Hematopoietic multipotent progenitor cell treated with erythropoietin and hydrocortisone succinate and interleukin-3 and kit ligand, for 4 days (in vitro differentiated cells): ENCODE results near the gene PTGER2.

Experiments
- DNase-seq: peaks from one replicate; pipeline ENCODE4 v3.0.0-alpha.2; 2015

Gene PTGER2

DNA sequence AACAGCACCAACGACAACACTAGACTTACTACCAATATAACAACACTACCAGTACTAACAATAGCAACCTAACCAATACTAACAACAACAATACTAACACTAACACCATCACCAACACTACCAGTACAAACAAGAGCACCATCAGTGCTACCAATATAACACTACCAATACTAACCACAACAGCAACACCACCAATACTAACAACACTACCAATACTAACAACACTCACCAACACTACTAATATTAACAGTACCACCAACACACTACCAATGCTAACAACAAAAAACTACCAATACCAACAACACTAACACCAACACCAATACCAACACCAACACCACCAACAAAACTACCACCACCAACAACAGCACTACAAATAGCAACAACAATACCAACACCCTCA, 25.1 kb downstream of the PTGER2 start:
- DNase-seq: no peak

DNA sequence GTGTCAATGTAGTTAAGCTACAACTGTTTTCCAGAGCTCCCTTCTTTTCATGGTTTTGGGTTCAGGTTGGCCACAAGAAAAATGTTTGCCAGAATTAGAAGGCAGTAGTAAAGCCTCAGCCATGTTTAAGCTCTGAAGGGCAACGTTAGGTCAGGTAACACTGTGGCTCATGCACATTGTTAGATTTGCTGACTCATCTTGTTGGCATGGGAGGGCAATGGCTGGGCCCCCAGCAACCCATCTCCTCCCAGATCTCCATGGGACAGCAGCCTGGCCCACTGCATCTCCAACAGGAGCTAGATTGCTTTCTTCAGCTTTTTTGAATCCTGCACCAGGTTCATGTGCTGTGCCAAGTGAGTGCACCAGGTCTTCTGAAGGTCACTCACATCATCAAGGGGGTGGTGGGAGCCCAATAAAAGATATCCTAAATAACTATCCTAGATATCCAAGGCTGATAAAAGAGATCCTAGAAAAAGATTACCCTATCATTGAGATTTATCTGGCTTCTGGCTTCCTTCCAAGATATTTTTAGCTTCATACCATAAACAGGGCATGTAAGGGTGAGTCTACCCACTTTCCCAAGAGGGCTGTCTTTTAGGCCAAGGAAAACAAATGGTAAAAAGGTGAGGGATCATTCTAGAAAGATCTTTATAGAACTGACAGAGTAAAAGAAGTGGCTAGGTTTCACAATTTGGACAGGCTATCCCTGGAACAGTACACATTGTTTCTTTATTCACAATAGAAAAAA, 28.9 kb downstream of the PTGER2 start:
- DNase-seq: no peak

DNA sequence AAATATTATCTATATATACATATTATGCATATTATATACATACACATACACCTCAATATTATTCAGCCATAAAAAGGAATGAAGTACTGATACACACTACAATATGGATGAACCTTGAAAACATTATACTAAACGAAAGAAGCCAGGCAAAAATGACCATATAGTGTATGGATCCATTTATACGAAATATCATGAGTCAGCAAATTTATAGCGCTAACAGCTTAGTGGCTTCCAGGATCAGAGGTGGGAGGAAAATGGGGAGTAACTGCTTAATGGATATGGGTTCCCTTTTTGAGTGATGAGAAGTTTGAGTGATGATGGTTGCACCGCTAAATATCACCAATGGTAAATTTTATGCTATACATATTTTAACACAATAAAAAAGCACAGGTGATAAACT, 32.7 kb downstream of the PTGER2 start:
- DNase-seq: no peak

DNA sequence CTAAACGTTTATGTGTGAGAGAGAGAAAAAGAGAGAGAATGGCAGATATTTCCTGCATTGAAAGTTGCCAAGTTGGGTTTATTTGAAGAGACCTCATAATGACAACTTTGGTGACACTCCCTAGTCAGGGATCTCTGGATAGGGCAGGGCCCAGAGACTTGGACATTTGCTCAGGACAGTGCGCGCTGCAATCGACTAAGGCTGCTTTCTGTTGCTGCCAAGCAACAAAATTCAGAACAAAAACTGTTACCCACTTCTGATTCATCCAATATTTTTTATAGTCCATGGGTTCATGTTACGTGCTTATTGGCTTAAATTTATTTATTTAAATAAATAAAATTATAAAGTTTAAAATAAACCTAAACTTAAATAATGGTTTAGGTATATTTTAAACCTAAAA, 34.2 kb downstream of the PTGER2 start:
- no peak for DNase-seq

DNA sequence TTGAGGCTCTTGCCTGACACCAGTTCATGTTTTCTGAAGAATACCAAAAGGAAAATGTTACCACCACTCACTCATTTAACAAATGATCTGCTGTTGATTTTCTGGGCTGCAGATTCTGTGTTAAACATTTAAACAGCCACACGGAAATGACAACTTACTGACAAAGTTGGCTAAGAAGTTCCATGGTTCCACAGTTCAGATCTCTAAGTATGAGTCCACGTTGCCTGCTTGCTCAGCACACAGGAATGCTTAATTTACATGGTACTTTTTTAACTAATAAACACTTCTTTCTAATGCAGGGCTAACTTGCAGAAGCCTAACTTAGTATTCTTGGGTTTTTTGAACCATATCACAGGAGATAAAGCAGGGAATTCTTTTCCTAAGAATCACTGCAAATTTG, 34.7 kb downstream of the PTGER2 start:
- no peak for DNase-seq

DNA sequence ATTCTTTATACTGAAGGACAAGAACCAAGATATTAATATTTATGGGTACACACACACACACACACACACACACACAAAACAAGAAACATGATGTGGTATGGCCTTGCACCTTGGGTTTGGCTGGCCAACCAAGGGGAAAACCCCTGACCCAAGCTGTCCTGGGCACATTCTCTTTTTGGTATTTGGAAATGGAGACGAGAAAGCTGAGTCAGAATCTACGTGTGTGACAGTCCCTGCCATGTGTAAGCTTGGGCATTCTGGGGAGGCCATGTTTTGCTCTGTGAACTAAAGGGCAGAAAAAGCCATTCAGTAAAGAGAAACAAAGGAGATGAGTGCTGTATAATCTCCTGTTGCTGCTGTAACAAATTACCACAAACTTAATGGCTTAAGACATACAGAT, 35.6 kb downstream of the PTGER2 start:
- DNase-seq: no peak

DNA sequence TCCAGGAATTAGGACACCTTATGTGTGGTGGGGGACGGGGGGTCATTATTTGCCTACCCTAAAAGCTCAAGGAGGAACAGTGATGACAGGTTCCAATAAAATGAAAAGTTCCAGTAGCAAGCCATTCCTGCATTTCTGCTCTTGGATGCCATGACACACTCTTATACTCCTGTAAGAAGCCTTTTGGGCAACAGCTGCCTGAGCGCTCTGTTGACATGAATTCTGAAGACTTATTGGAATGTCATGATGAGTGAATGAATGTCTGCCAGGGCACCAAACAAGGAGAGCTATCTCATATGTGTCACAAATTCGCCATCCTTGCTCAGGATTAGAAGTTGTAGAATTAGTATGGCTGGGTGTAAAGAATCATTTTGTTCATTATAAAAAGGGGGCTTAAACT, 36.3 kb downstream of the PTGER2 start:
- no peak for DNase-seq

DNA sequence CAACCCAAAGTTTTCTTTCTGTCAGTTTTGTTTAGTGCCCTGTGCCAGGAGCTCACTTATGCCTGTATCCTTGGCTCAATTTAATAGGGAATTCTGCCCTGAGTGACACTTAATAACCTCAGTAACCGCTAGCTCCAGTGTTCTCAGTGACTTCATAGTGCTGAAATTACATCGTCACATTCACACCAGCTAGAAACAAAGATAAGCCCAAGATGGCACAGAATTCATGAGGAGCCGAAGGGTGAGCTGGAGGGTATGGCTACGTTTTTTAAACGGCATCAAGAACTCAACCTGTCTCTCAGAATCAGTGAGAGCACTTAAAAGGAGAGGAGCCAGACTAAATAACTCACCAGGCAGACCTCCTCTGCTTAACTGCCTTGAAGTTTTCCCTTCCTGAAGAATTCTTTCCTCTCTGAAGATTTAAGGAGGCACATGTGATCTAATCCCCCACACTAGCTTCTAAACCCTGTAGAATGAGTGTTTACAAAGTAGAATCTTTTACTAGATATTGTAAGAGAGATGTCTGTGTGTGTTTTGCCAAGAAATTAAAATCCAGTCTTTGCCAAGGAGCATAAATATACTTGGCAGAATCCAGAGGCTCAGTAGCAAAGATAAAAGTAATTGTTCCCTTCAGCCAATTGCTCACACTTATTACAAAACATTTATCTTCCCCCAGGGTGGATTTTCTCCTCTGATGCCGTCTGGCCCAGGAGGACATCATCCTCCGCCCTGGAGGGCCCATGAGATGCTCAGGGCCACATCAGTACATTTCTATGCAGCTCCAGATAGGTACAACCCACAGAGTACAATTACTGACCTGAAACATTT, 37.3 kb downstream of the PTGER2 start:
- no peak for DNase-seq

DNA sequence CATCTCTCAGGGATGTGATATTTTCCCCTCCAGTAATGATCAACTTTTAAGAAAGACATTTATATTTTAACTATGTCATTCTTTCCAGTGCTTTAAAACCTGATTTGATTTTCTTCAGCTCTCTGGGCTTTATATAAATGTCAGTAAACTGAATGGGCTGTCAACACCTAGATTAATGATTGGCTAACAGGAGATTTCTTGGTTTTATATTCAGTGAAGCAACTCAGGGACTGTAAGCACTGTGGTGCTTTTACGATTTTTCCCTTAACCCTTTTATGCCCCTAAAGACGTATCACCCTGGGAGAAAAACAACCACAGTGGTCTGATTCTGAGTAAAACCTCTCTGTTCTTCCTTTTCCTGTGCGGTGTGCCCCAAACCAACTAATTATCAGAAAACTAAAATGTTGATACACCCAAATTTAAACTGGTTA, 38.0 kb downstream of the PTGER2 start:
- DNase-seq: peak; percentile 77

DNA sequence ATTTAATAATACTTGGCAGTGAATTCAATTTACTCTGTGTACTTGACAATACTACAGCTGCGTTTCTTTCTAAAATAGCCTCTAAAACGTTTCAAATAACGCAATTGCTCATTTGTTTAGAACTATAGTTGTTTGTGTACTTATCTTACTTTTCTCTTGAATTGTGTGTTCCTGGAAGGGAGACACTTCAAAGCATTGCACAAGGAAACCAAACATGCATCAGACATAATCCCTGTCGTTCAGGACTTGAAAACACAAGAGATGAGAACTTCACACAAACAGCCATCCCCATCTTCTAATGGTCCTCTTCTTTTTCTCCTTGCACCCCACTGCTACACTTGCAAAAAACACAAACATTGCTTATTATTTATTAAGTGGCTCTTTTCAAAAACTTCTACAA, 38.5 kb downstream of the PTGER2 start:
- DNase-seq: peak; percentile 25

DNA sequence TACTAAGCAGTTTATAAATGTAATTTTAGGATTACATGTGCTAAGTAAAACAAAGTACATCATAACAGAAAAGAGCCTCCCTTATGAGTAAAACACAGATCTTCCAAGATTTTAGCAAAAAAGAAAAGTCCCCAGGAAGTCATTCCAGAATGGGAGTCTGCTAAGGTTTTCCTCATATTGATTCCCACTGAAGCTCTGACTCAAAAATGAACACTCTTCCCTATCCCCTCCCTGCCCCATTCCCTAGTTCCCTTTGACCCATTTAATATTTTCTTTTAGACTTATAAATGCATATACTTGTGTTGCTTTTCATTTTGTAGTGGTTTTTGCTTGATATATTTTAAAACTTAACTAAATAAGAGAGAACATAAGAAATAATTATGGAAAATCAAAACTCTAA, 40.1 kb downstream of the PTGER2 start:
- DNase-seq: no peak

DNA sequence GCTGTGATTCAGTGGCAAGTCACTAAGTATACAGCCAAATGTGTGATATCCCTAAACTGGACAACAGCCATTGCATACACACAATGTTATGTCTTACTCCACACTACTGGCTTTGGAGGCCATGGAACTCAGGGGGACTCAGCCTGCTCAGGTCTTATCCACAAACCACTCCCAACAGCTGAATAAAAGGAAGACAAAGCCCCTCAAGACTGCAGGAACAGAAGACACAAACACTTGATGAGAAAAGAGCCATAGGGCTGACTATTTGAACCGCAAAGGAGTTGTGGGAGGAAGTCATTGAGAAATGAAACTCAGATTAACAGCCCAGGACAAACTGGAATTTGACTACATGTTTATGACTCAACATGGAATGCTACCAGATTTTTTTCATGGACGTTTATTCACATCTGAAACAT, 40.9 kb downstream of the PTGER2 start:
- peak; percentile 40 for DNase-seq

DNA sequence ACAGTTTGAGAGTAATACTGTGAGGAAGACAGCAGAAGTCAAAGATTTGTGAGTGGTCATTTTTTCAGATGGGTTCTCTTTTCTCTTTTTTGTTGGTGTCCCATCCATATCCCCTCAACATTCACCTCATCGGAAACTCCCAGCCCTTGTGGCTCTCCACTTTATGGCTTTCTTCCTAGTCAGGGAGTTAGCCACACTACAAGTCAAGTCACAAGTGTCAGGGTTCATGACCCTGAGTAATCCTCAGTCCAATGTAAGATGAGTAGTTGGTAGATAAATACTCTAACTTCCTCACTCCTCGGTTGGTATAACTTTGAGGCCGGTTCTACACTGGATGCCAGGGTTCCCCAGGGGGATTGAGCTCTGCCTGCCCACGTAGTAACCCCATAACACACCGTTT, 41.4 kb downstream of the PTGER2 start:
- DNase-seq: no peak

DNA sequence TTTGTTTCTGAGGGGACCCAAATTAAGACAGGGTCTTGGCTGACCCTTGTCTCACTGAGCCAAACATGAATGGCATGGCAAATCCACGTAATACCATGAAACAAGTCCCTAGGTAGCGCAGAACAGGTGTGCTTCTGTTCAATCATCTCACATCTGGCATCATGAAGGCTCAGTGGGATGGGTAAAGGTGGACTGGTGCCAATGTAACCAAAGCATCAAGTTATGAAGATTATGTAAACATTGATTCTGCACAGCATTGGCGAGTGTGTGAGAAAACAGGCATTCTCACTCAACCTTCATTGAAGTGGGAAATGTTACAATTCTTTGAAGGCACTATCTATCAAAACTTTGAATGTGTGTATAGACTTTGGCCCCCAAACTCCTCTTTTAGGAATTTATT, 41.9 kb downstream of the PTGER2 start:
- DNase-seq: no peak

DNA sequence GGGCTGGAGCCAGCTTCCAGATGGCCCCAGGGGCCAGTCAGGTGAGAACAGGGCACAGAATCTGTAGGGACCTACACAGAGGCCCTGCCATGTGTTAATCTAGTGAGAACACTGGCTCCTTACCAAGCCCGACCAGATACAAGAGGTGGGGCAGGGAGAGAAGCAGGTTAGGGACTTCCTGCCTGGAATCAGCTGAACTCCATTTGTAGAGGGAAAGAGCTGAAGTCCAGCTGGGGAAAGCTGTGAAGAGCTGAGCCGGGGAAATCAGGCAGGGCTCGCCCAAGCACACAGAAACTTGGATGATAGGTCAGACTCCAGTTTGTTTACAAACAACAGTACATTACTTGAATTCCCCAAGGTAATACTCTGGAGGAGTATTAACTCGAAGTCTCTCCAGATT, 46.7 kb downstream of the PTGER2 start:
- no peak for DNase-seq

DNA sequence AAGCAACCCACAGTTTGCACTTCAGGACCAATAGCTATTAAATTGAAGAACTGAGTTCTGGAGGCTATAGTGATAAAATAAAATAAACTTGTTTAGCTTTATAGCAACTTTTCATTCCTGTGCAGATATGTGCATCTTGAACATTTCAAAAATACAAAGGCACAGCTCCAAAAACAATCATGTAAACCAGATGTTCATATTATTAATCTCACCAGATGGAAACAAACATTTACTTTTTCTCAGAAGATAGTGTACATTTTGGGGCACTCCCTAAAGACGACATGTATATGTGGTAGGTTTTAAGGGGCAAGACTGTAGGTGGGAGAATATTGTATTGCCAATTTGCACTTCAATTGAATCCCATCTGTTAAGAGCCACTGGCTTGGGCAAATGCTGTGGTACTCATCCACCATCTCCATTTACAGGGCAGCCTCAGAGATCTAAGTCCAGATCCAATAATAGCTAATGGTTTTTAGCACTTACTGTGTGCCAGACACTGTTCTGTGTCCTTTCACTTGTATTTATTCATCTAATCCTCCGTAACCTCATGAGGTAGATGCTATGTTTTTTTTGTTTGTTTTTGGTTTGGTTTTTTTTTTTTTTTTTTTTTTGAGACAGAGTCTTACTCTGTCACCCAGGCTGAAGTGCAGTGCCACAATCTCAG, 49.1 kb downstream of the PTGER2 start:
- no peak for DNase-seq

DNA sequence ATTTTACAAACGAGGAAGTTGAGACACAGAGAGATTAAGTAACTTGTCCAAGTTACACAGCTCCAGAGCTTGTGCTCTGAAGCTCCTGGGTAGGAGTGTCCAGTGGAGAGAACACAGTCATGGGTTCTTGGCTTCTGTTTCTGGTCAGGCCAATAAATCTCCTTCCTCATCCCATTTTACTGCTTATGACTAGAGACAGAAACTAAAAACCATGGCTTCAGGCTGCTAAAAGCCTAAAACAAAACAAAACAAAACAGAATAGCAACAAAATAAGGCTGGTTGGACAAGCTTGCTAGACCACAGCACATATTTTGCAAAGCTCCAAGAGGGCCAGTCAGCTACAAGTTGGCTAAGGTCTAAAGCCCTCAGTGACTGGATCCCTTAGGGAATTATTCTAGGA, 49.8 kb downstream of the PTGER2 start:
- no peak for DNase-seq

DNA sequence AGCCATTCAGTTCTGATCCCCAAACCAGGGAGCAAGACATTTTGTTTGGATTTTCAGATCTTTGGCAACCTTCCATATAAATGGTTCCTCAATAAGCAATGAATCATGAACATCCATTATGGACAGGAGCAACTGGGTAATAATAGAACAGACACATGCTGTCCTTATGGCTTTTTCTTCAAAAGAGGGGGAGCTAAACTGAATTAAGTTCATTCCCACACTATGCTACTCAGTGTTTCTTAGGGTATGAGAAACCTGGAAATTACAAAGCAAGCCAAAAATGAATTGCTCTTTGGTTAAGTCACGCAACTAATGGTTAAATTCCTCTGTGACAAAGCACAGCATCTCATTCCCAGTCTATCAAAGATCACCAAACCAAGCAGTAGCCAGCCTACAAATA, 51.0 kb downstream of the PTGER2 start:
- DNase-seq: no peak

DNA sequence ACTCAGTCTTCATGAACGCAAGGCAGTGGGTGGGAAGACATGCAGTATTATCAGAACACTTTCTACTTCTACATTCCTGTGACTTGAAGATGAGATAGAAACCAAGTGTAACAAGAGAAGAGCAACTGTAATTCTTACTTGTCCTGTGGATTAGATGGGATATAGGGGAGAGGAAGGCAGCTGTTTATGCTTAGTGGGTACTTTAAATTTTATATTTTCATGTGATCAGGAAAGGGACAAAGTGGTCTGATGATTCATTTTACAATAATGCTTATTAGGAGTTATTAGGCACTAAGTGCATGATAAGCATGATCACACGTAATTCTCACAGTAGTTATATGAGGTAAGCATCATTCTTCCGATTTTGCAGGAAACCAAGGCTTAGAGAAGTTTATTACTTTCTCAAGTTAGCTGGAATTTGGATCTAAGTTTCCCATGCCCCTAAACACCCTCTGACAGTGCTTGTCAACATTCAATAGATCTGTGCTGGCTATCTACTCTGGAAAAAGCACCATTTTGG, 52.7 kb downstream of the PTGER2 start:
- DNase-seq: no peak

DNA sequence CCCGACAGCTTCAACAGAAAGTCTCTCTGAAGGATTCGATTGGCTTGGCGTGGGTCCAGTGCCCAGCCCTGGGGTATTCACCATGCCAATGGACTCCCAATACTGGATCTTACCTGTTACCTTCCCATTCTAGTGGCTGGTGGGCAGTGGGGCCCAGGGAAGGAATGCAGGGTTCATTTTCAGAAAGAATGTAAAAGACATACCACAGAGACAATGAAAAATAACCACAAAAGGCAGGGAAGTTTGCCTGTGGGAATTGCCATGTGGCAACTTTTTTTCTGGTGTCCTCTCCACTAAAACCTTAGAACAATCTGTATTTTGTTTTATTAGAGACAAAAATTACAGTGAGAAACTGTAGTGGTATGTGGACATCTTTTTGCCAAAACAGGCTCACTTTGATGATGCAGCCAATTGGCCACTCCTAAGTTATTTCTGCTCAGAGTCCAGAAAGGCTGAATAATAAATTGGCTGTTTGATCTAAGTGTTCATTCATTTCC, 55.2 kb downstream of the PTGER2 start:
- DNase-seq: no peak

DNA sequence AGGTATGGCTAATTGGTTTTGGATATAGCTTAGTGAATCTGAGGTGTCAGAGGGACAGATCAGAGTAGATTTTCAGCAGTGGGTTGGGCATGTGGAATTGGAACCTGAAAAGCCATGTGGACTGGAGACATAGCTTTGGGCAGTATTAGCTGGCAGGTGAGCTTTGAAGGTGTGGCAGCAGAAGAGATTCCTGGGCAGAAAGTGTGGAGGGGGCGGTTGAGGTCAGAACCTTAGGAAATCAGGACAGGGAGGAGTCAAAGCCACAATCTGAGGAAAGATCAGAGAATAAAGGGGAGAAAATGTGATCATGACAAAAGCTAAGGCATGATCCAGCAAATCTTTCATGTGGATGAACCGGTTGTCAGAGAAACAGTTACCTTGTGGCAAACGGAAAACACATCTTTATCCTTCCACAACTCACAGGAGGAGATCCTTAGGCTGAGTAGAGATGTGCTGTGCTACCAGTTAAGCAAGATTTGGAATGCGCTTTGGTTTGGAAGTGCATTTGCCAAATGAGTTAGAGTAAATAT, 56.4 kb downstream of the PTGER2 start:
- DNase-seq: no peak

DNA sequence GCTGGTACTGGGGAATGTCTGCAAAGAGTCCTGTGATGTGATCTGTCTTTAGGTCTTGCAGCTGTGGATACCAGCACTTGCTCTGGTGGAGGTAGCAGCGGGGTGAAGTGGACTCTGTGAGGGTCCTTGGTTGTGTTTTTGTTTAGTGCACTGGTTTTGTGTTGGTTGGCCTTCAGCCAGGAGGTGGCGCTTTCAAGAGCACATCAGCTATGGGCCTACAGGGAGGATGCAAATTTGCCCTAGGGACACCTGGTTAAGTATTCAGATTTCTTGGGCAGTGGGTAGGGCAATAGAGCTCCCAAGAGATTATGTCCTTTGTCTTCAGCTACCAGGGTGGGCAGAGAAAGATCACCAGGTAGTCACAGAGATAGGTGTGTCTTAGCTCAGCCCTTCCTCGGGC, 63.8 kb downstream of the PTGER2 start:
- DNase-seq: no peak
